Gastrocnemius medialis (tissue), 4 donors: ENCODE measurements around the gene PCGF1.

ENCODE experiments used
- CTCF ChIP-seq, 5 experiments: fragments of 450-650 bp in 3 of 5; fragments of 200-600 bp in 2 of 5; sonication (generic) in 2 of 5; IDR thresholded peaks in 4 of 5; conservative IDR thresholded peaks in 1 of 5; 1 replicate in 4 of 5; 2 replicates in 1 of 5; pipeline ENCODE4 v1.5.1; 2016 to 2019; ENCODE audit warnings: antibody characterized with exemption in 5 of 5, mild to moderate bottlenecking in 3 of 5, moderate library complexity in 3 of 5
- POLR2A ChIP-seq, 2 donors: fragments of 450-650 bp; IDR thresholded peaks; one replicate each; pipeline ENCODE4 v1.6.1; 2017; ENCODE audit warnings: antibody characterized with exemption in 2 of 2, mild to moderate bottlenecking in 2 of 2, moderate library complexity in 2 of 2

GRCh38 chr2:74534411-74534810, 26.9 kb upstream of the PCGF1 start:
- TF ChIP-seq CTCF (IDR thresholded peaks at IDR 0.05 in 4 of 5, conservative IDR thresholded peaks at IDR 0.05 in 1 of 5), result no peak
- TF ChIP-seq POLR2A (IDR thresholded peaks at IDR 0.05), result no peak
